ENCODE data around the gene FAM43A.

FAM43A gene

GRCh38 chr3:194676471-194676870 is 9.2 kb upstream of the FAM43A start:
- DNase-seq = no peak

GRCh38 chr3:194680888-194681615 is 4.6 kb upstream of the FAM43A start:
- DNase-seq = no peak

- no peak for DNase-seq
Observed at GRCh38 chr3:194682189-194682693, 3.4 kb upstream of the FAM43A start.

GRCh38 chr3:194682694-194683310 is 2.9 kb upstream of the FAM43A start:
- DNase-seq = peak; percentile 72

GRCh38 chr3:194683380-194683779 is 2.3 kb upstream of the FAM43A start:
- no peak for DNase-seq

GRCh38 chr3:194685065-194685717 is 492 bp upstream of the FAM43A start:
- DNase-seq = no peak

- no peak for DNase-seq
Observed at GRCh38 chr3:194686414-194686815, 732 bp downstream of the FAM43A start.

GRCh38 chr3:194686816-194687637 is 1.3 kb downstream of the FAM43A start:
- DNase-seq = no peak

GRCh38 chr3:194687638-194688199 is 2.0 kb downstream of the FAM43A start:
- peak; percentile 80 for DNase-seq

GRCh38 chr3:194688200-194688740 is 2.6 kb downstream of the FAM43A start:
- DNase-seq = peak; percentile 67

- no peak for DNase-seq
Observed at GRCh38 chr3:194688946-194689345, 3.3 kb downstream of the FAM43A start.

GRCh38 chr3:194689493-194689944 is 3.8 kb downstream of the FAM43A start:
- no peak for DNase-seq

- DNase-seq = no peak
Observed at GRCh38 chr3:194690501-194691372, 5.1 kb downstream of the FAM43A start.

- DNase-seq = peak; percentile 49
Observed at GRCh38 chr3:194691481-194692283, 6.0 kb downstream of the FAM43A start.

GRCh38 chr3:194696702-194697101 is 11.0 kb downstream of the FAM43A start:
- no peak for DNase-seq

- DNase-seq = no peak
Observed at GRCh38 chr3:194702545-194702944, 16.9 kb downstream of the FAM43A start.

- no peak for DNase-seq
Observed at GRCh38 chr3:194705227-194705626, 19.5 kb downstream of the FAM43A start.

GRCh38 chr3:194705761-194706160 is 20.1 kb downstream of the FAM43A start:
- DNase-seq = no peak

- DNase-seq = no peak
Observed at GRCh38 chr3:194707147-194707540, 21.5 kb downstream of the FAM43A start.

- DNase-seq = no peak
Observed at GRCh38 chr3:194711286-194711685, 25.6 kb downstream of the FAM43A start.
